PC-3 (cell line): Measurements from ENCODE around the gene TAP1. TPM values are rescaled to one million over a fixed set of nuclear protein-coding genes. Genes with fewer than 3 reads are reported as not detected.

Source experiments
- ATAC-seq: fragments of 200-7000 bp; cut with Tn5 transposase; 2 replicates; pipeline ENCODE4 v1.9.1; 2020; ENCODE audit warnings: mild to moderate bottlenecking, moderate library complexity
- BruUV-seq: library from RNA; stranded (reverse); fragments of 400-500 nt; replicated peaks from 2 replicates; lab custom pipeline; 2021; lab: Mats Ljungman, UMichigan
- CTCF ChIA-PET: fragments of 300-600 bp; sonication (Branson Sonifier 250); formaldehyde crosslinking; loops from one replicate; lab custom pipeline; 2022; ENCODE audit warnings: antibody characterized with exemption; lab: Charles Lee
- POLR2A ChIA-PET: fragments of 300-600 bp; sonication (Branson Sonifier 250); formaldehyde crosslinking; loops from one replicate; lab custom pipeline; 2022; ENCODE audit warnings: antibody characterized with exemption; ENCODE audit not compliant: unreplicated experiment; lab: Charles Lee
- DNase-seq: peaks from one replicate; pipeline ENCODE4 v3.0.0-alpha.2; 2015
- H2AFZ ChIP-seq: fragments of 300-600 bp; sonication (generic); 2 replicates; pipeline ENCODE4 v1.6.0; 2016; ENCODE audit warnings: antibody characterized with exemption, low read length
- H3F3A ChIP-seq: fragments of 300-600 bp; sonication (generic); one replicate; pipeline ENCODE4 v1.6.0; 2017; ENCODE audit warnings: antibody characterized with exemption, low read length, control low read depth, mild to moderate bottlenecking; ENCODE audit not compliant: unreplicated experiment
- H3K27ac ChIP-seq: fragments of 300-600 bp; sonication (generic); 2 replicates; pipeline ENCODE4 v1.5.1; 2016; ENCODE audit warnings: mild to moderate bottlenecking, low read length
- H3K27me3 ChIP-seq: fragments of 300-600 bp; sonication (generic); 2 replicates; pipeline ENCODE4 v1.6.1; 2016; ENCODE audit warnings: low read length, mixed read lengths
- H3K36me3 ChIP-seq: fragments of 300-600 bp; sonication (generic); 2 replicates; pipeline ENCODE4 v1.6.1; 2016; ENCODE audit warnings: low read depth, mixed run types, low read length, mixed read lengths
- H3K4me1 ChIP-seq: fragments of 300-600 bp; sonication (generic); 2 replicates; pipeline ENCODE4 v1.5.1; 2016; ENCODE audit warnings: low read length; ENCODE audit not compliant: insufficient read depth
- H3K4me2 ChIP-seq: fragments of 300-600 bp; sonication (generic); 2 replicates; pipeline ENCODE4 v1.6.0; 2016; ENCODE audit warnings: low read length
- H3K4me3 ChIP-seq: fragments of 300-600 bp; sonication (generic); 2 replicates; pipeline ENCODE4 v1.5.1; 2016; ENCODE audit warnings: mild to moderate bottlenecking, low read length, mixed read lengths
- H3K79me2 ChIP-seq: fragments of 300-600 bp; sonication (generic); 2 replicates; pipeline ENCODE4 v1.6.1; 2017; ENCODE audit warnings: low read length, mixed read lengths
- H3K9ac ChIP-seq: fragments of 300-600 bp; sonication (generic); 2 replicates; pipeline ENCODE4 v1.6.0; 2016; ENCODE audit warnings: mild to moderate bottlenecking, low read length
- H3K9me2 ChIP-seq: fragments of 300-600 bp; sonication (generic); replicated peaks from 2 replicates; pipeline ENCODE4 v1.6.1; 2016; ENCODE audit warnings: mixed run types, low read length, mixed read lengths
- H3K9me3 ChIP-seq: fragments of 300-600 bp; sonication (generic); 2 replicates; pipeline ENCODE4 v1.6.1; 2016; ENCODE audit warnings: low read length, mixed read lengths
- H4K20me1 ChIP-seq: fragments of 300-600 bp; sonication (generic); 2 replicates; pipeline ENCODE4 v1.6.1; 2016; ENCODE audit warnings: low read length, mixed read lengths
- EZH2 ChIP-seq: fragments of 300-600 bp; sonication (generic); IDR thresholded peaks from one replicate; pipeline ENCODE4 v1.6.1; 2017; ENCODE audit warnings: antibody characterized with exemption, mild to moderate bottlenecking, low read length; ENCODE audit not compliant: unreplicated experiment
- EZH2phosphoT487 ChIP-seq: fragments of 300-600 bp; sonication (generic); IDR thresholded peaks from 2 replicates; pipeline ENCODE4 v1.6.1; 2018; ENCODE audit warnings: mild to moderate bottlenecking, antibody characterized with exemption, low read length, borderline replicate concordance
- intact Hi-C: fragments of 100-400 bp; cut with micrococcal nuclease; formaldehyde crosslinking; loops from 2 replicates; pipeline ENCODE4 v1.9.0; 2023
- total RNA-seq: library from RNA; depleted of rRNA; stranded (reverse); fragments of >200 nt; gene quantifications from 2 replicates; pipeline ENCODE4 v1.2.3, GENCODE V29; 2014
- TF ChIP-seq, protein P1 (sequence below): fragments of 300-600 bp; sonication (generic); conservative IDR thresholded peaks from 2 replicates; pipeline ENCODE4 v1.5.1; 2017; ENCODE audit warnings: antibody characterized with exemption, low read depth, mild to moderate bottlenecking, low read length

TAP1 gene
- total RNA-seq, 1 experiment from 2014 or later: 15.8 TPM

DNA sequence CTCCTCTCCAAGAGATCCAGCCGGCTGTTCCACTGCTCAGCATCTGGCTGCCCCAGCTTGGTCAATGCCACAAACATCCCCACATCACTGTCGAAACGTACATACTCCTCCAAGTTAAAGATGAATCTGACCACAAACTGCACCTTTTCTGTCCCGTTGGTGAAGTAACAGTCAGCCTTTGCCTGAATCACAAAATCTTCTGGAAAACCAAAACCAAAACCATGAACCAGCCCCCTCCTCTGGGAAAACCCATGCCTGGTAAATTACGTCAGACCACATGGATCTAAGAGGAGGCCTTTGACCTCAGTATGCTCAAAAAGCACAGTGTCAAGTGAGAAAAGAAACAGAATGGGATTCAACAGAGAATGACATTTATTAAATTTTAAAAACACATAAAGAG is 38.4 kb downstream of the TAP1 start:
- ChIA-PET CTCF (no interaction called here), POLR2A (no interaction called here)
- Histone ChIP-seq H4K20me1 (no peaks in the 10 kb centered on the region), H2AFZ (no peak overlapping the region), H3K79me2 (no peaks in the 10 kb centered on the region), H3K9me3 (no peaks in the 10 kb centered on the region), H3K4me1 (peaks cover 18% of the 10 kb centered on the region), H3K36me3 (no peaks in the 10 kb centered on the region), H3F3A (no peaks in the 10 kb centered on the region), H3K27ac (no peak overlapping the region), H3K9me2 (no peaks in the 10 kb centered on the region), H3K4me3 (no peak overlapping the region), H3K9ac (no peak overlapping the region), H3K27me3 (0 out of 2 replicates have a peak, but pooled peaks cover 3% of the 10 kb centered on the region), H3K4me2 (no peak overlapping the region)
- ATAC-seq (no peak), DNase-seq (no peak)
- no TSS peak for BruUV-seq
- TF ChIP-seq, protein P1, sequence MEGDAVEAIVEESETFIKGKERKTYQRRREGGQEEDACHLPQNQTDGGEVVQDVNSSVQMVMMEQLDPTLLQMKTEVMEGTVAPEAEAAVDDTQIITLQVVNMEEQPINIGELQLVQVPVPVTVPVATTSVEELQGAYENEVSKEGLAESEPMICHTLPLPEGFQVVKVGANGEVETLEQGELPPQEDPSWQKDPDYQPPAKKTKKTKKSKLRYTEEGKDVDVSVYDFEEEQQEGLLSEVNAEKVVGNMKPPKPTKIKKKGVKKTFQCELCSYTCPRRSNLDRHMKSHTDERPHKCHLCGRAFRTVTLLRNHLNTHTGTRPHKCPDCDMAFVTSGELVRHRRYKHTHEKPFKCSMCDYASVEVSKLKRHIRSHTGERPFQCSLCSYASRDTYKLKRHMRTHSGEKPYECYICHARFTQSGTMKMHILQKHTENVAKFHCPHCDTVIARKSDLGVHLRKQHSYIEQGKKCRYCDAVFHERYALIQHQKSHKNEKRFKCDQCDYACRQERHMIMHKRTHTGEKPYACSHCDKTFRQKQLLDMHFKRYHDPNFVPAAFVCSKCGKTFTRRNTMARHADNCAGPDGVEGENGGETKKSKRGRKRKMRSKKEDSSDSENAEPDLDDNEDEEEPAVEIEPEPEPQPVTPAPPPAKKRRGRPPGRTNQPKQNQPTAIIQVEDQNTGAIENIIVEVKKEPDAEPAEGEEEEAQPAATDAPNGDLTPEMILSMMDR: no peak
- no peak for TF ChIP-seq EZH2
- no peak for TF ChIP-seq EZH2phosphoT487
- intact Hi-C loops: no loop called here

DNA sequence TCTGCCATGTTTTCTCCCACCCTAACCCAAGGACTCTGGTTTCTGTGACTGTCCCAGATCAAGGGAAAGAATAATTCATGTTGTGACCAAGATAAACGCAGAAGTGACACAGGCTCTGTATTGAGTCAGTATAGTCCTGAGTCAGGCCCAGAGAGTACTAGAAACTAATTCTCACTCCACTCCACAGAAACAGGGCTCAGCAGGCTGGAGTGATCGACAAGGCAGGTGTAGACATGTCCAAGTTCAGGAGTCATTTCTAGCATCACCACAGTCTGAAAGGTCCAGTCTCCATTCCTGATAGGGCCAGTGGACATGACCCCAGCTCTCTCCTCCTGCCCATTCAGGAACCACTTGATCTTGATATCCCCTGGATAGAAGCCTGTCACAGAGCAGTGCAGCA is 39.4 kb downstream of the TAP1 start:
- Histone ChIP-seq H4K20me1 (no peaks in the 10 kb centered on the region), H3K4me1 (peaks cover 12% of the 10 kb centered on the region), H3K27me3 (0 out of 2 replicates have a peak, but pooled peaks cover 3% of the 10 kb centered on the region), H3K4me3 (no peak overlapping the region), H2AFZ (no peak overlapping the region), H3K4me2 (no peak overlapping the region), H3K79me2 (no peaks in the 10 kb centered on the region), H3K9ac (no peak overlapping the region), H3K9me3 (no peaks in the 10 kb centered on the region), H3F3A (no peaks in the 10 kb centered on the region), H3K36me3 (no peaks in the 10 kb centered on the region), H3K9me2 (no peaks in the 10 kb centered on the region), H3K27ac (no peak overlapping the region)
- DNase-seq: no peak
- CTCF ChIA-PET: no interaction called here
- POLR2A ChIA-PET: no interaction called here
- no TSS peak for BruUV-seq
- TF ChIP-seq EZH2 (no peak), EZH2phosphoT487 (no peak)
- TF ChIP-seq, protein P1: no peak
- ATAC-seq: no peak
- intact Hi-C loops: no loop called here

DNA sequence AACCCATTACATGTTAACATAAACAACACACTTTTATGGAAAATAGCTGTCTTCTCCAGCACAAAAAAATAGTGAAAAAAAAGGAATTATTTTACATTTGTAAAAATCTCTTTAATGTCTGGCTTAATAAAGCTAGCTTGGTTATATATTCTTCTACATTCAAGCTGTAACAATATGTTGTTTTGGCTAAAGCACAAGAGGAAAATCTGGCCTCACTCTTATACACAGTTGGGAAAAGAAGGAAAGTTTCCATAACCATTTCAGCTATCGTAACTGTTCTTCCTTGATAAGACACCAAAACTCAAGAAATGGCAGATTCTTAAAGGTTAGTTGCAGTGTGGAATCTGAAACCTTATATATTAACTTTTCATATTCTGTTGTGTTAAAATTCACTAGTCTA is 44.3 kb downstream of the TAP1 start:
- TF ChIP-seq EZH2 (no peak), EZH2phosphoT487 (no peak)
- TF ChIP-seq, protein P1: no peak
- Histone ChIP-seq H3K4me1 (no peaks in the 10 kb centered on the region; the same call in 1 of the 2 replicates), H3K9ac (no peak overlapping the region), H3K4me2 (no peak overlapping the region), H3K79me2 (no peaks in the 10 kb centered on the region), H4K20me1 (no peaks in the 10 kb centered on the region), H3K9me3 (no peaks in the 10 kb centered on the region), H3K9me2 (no peaks in the 10 kb centered on the region), H3F3A (no peaks in the 10 kb centered on the region), H3K27ac (no peak overlapping the region), H3K4me3 (no peak overlapping the region), H2AFZ (no peak overlapping the region), H3K36me3 (no peaks in the 10 kb centered on the region), H3K27me3 (peaks cover 16% of the 10 kb centered on the region)
- no peak for DNase-seq
- ChIA-PET CTCF (no interaction called here), POLR2A (no interaction called here)
- intact Hi-C loops: no loop called here
- ATAC-seq: no peak
- no TSS peak for BruUV-seq
